Neural crest cell (in vitro differentiated cells): ENCODE measurements around the gene PRELID2. TPM values are rescaled to one million over a fixed set of nuclear protein-coding genes. Genes with fewer than 3 reads are reported as not detected.

Experiments
- DNase-seq: peaks from one replicate; pipeline ENCODE4 v3.0.0; 2021; ENCODE audit warnings: low read depth, mixed read lengths, low spot score
- H3K27ac Mint-ChIP-seq: one replicate; pipeline ENCODE4 v1.8.0; 2021; ENCODE audit warnings: mild to moderate bottlenecking, mixed read lengths; ENCODE audit not compliant: unreplicated experiment
- H3K27me3 Mint-ChIP-seq: 2 replicates; pipeline ENCODE4 v1.8.0; 2021; ENCODE audit warnings: low read depth, mild to moderate bottlenecking, mixed read lengths
- H3K36me3 Mint-ChIP-seq: 2 replicates; pipeline ENCODE4 v1.8.0; 2021; ENCODE audit warnings: low read depth, mild to moderate bottlenecking, mixed read lengths
- H3K4me1 Mint-ChIP-seq: 2 replicates; pipeline ENCODE4 v1.8.0; 2021; ENCODE audit warnings: mixed read lengths
- H3K4me3 Mint-ChIP-seq: one replicate; pipeline ENCODE4 v1.8.0; 2021; ENCODE audit warnings: mild to moderate bottlenecking, mixed read lengths
- H3K9me3 Mint-ChIP-seq: 2 replicates; pipeline ENCODE4 v1.8.0; 2021; ENCODE audit warnings: mixed read lengths
- CTCF ChIP-seq: fragments of 200-600 bp; sonication (generic); conservative IDR thresholded peaks from 2 replicates; pipeline ENCODE4 v1.5.0; 2021; ENCODE audit warnings: antibody characterized with exemption, mild to moderate bottlenecking
- total RNA-seq: library from RNA; stranded (reverse); gene quantifications from 2 replicates; pipeline ENCODE4 v1.2.1, GENCODE V29; 2021

The PRELID2 gene
- total RNA-seq, 1 donor from 2014 or later: 14.0 TPM

DNA sequence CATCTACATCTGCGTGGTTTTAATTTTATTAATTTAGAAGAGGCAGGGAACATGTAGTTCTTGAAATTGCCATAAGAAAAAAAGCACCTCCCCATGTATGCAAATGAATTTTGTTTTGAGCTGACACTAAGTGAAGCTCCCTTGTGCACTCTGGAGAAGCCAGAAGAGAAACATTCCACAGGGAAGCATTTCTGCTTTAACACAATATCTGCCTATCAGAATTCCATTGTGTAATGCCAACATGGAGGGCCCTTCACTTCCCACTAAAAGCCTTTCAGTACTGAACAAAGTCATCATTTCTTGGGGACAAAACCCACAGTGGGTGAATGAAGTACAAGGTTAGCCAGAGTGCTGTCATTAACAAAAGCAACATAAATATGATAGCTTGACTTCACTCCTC is 59.7 kb downstream of the PRELID2 start:
- H3K4me3 Mint-ChIP-seq: no peak overlapping the region
- H3K36me3 Mint-ChIP-seq: peaks cover 9% of the 10 kb centered on the region
- no peak for DNase-seq
- peaks cover 3% of the 10 kb centered on the region for H3K9me3 Mint-ChIP-seq
- H3K27ac Mint-ChIP-seq: no peak overlapping the region
- H3K27me3 Mint-ChIP-seq: no peaks in the 10 kb centered on the region
- peaks cover 23% of the 10 kb centered on the region for H3K4me1 Mint-ChIP-seq
- TF ChIP-seq CTCF: no peak

DNA sequence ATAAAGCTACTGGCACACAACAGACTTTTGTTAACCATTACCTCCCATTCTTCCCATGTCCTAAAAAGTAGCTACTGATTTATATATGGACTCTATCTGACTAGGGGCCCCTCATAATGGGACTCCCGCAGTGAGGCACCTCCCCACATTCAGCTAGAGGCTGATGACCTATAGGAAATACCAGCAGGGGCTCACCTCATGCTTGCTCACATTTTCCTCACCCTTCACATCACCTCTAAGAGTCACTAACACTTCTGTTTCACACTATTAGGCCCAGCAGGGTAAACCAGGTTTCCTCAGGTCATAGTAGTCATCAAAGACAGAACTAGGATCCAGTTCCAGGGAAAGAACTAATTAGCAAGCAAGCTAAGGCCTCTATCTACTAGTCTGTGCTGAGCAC is 60.7 kb downstream of the PRELID2 start:
- no peak overlapping the region for H3K27ac Mint-ChIP-seq
- H3K27me3 Mint-ChIP-seq: no peaks in the 10 kb centered on the region
- peaks cover 21% of the 10 kb centered on the region for H3K4me1 Mint-ChIP-seq
- DNase-seq: no peak
- TF ChIP-seq CTCF: no peak
- H3K4me3 Mint-ChIP-seq: no peak overlapping the region
- peaks cover 9% of the 10 kb centered on the region for H3K36me3 Mint-ChIP-seq
- peaks cover 3% of the 10 kb centered on the region for H3K9me3 Mint-ChIP-seq

DNA sequence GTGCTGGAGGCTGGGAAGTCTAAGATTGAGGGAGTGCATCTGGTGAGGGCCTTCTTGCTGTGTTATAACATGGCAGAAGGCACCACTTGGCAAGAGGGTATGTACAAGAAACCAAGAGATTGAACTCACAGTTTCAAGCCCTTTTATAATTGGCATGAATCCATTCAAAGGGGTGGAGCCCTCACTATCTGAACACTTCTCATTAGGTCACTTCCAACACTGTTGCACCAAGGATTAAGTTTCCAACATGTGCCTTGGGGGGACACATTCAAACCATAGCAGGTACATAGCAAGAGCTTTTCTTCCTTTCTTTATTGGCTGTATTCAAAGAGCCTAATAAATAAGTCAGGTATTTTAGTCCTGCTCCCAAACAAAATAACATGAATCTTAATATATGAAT is 62.7 kb downstream of the PRELID2 start:
- Mint-ChIP-seq H3K4me1 (peaks cover 26% of the 10 kb centered on the region), H3K9me3 (peaks cover 6% of the 10 kb centered on the region), H3K36me3 (peaks cover 10% of the 10 kb centered on the region), H3K4me3 (no peak overlapping the region), H3K27me3 (no peaks in the 10 kb centered on the region), H3K27ac (no peak overlapping the region)
- no peak for TF ChIP-seq CTCF
- no peak for DNase-seq

- no peak for TF ChIP-seq CTCF
- no peak overlapping the region for H3K4me3 Mint-ChIP-seq
- peaks cover 6% of the 10 kb centered on the region for H3K9me3 Mint-ChIP-seq
- no peak overlapping the region for H3K27ac Mint-ChIP-seq
- peaks cover 6% of the 10 kb centered on the region for H3K4me1 Mint-ChIP-seq
- DNase-seq: no peak
- H3K36me3 Mint-ChIP-seq: peaks cover 16% of the 10 kb centered on the region
- H3K27me3 Mint-ChIP-seq: no peaks in the 10 kb centered on the region
Observed at GRCh38 chr5:145768863-145769262, 66.3 kb downstream of the PRELID2 start.

GRCh38 chr5:145764325-145764724 is 70.8 kb downstream of the PRELID2 start:
- H3K27ac Mint-ChIP-seq: no peak overlapping the region
- no peak overlapping the region for H3K4me3 Mint-ChIP-seq
- H3K9me3 Mint-ChIP-seq: peaks cover 2% of the 10 kb centered on the region

More at GRCh38 chr5:145764325-145764724, 70.8 kb downstream of the PRELID2 start:
- Mint-ChIP-seq H3K27me3 (no peaks in the 10 kb centered on the region), H3K4me1 (peaks cover 4% of the 10 kb centered on the region), H3K36me3 (peaks cover 14% of the 10 kb centered on the region)
- no peak for TF ChIP-seq CTCF
- DNase-seq: no peak
